Upper lobe of left lung (tissue), 6 donors: Measurements from ENCODE around the gene CUEDC2. TPM values are rescaled to one million over a fixed set of nuclear protein-coding genes. Genes with fewer than 3 reads are reported as not detected.

Experiments
- ATAC-seq, 2 donors: fragments of 200-7000 bp; cut with Tn5 transposase; one replicate each; pipeline ENCODE4 v1.9.1; 2022; ENCODE audit warnings: mild to moderate bottlenecking in 2 of 2, moderate library complexity in 2 of 2; ENCODE audit not compliant: low FRiP score in 2 of 2
- DNase-seq, 2 donors: peaks; one replicate each; pipeline ENCODE4 v3.0.0-alpha.2; 2019 to 2020
- H3K27ac ChIP-seq, 4 donors: fragments of 200-600 bp; sonication (generic); one replicate each; pipeline ENCODE4 v1.5.1; 2016 to 2019
- H3K27me3 ChIP-seq, 4 donors: fragments of 200-600 bp; sonication (generic); one replicate each; pipeline ENCODE4 v1.5.1; 2017 to 2019
- H3K36me3 ChIP-seq, 4 donors: fragments of 200-600 bp; sonication (generic); one replicate each; pipeline ENCODE4 v1.5.1; 2016 to 2019
- H3K4me1 ChIP-seq, 4 donors: fragments of 200-600 bp; sonication (generic); one replicate each; pipeline ENCODE4 v1.5.1; 2018 to 2019
- H3K4me3 ChIP-seq, 4 donors: fragments of 200-600 bp; sonication (generic); one replicate each; pipeline ENCODE4 v1.5.1; 2017 to 2019; ENCODE audit warnings: mild to moderate bottlenecking in 2 of 4, moderate library complexity in 1 of 4
- H3K9me3 ChIP-seq, 4 donors: fragments of 200-600 bp; sonication (generic); one replicate each; pipeline ENCODE4 v1.5.1; 2018 to 2019
- CTCF ChIP-seq, 6 experiments: fragments of 450-650 bp in 4 of 6; fragments of 200-600 bp in 2 of 6; sonication (generic) in 2 of 6; IDR thresholded peaks; one replicate each; pipeline ENCODE4 v1.5.1; 2016 to 2019; ENCODE audit warnings: antibody characterized with exemption in 6 of 6
- EP300 ChIP-seq, 4 donors: sonication (generic); formaldehyde crosslinking; IDR thresholded peaks; one replicate each; pipeline ENCODE4 v1.5.1; 2017; ENCODE audit warnings: antibody characterized with exemption in 4 of 4, control low read depth in 2 of 4
- POLR2A ChIP-seq, 4 donors: fragments of 450-650 bp; IDR thresholded peaks; one replicate each; pipeline ENCODE4 v1.5.1; 2016 to 2017; ENCODE audit warnings: antibody characterized with exemption in 4 of 4, mild to moderate bottlenecking in 2 of 4
- POLR2AphosphoS5 ChIP-seq, 2 donors: sonication (generic); formaldehyde crosslinking; IDR thresholded peaks; one replicate each; pipeline ENCODE4 v1.5.1; 2017; ENCODE audit warnings: antibody characterized with exemption in 2 of 2
- whole genome bisulfite sequencing, 2 donors: methylation state at CpG; one replicate each; pipeline ENCODE4 v1.1.5; 2017 to 2018; 5-methylcytosine and 5-hydroxymethylcytosine counted together
- total RNA-seq, 6 donors: library from RNA; depleted of rRNA in 4 of 6; stranded (reverse); fragments of >200 nt in 4 of 6; gene quantifications; one replicate each; pipeline versions ENCODE4 v1.1.0 to v1.2.1, GENCODE V29; 2016 to 2021
- donor health status: DM: no; HTN: no; CAD: no; lungs with moderate emphysema.
- donor health status: DM: no; HTN: yes; CAD: no; lungs with severe emphysema.

Gene CUEDC2
- total RNA-seq, 6 donors from 2014 or later, result 33.1 to 67.1 (median 46.5) TPM

GRCh38 chr10:102431452-102432124 lies 786 bp downstream of the CUEDC2 start:
- DNase-seq (no peak), ATAC-seq (no peak)
- peak overlapping the region; percentile 74 to 94 (median 86) for H3K4me3 ChIP-seq
- H3K27ac ChIP-seq, result peak overlapping the region; percentile 68 to 94 (median 88)
- 22 to 24% methylated on average over 3 to 4 of the region's 4 CpGs for WGBS, 2 donors
- TF ChIP-seq POLR2AphosphoS5 (IDR thresholded peaks at IDR 0.05) (no peak), POLR2A (IDR thresholded peaks at IDR 0.05) (no peak), EP300 (IDR thresholded peaks at IDR 0.05) (no peak), CTCF (IDR thresholded peaks at IDR 0.05) (no peak)
- no peaks in the 10 kb centered on the region for H3K9me3 ChIP-seq
- peaks cover 22 to 43% (median 41%) of the 10 kb centered on the region in 4 donors for H3K4me1 ChIP-seq
- no peaks in the 10 kb centered on the region for H3K36me3 ChIP-seq
- no peaks in the 10 kb centered on the region for H3K27me3 ChIP-seq

GRCh38 chr10:102429468-102429867 lies 2.9 kb downstream of the CUEDC2 start:
- no peak for DNase-seq
- Histone ChIP-seq H3K4me1 (peaks cover 13 to 25% (median 23%) of the 10 kb centered on the region in 4 donors), H3K9me3 (no peaks in the 10 kb centered on the region), H3K4me3 (no peak overlapping the region), H3K27ac (no peak overlapping the region), H3K36me3 (peaks cover 0 to 8% (median 5%) of the 10 kb centered on the region in 4 donors), H3K27me3 (no peaks in the 10 kb centered on the region)
- no peak for TF ChIP-seq POLR2AphosphoS5 (IDR thresholded peaks at IDR 0.05)
- 83 to 90% methylated on average over 6 to 8 of the region's 8 CpGs for WGBS, 2 donors
- no peak for ATAC-seq

GRCh38 chr10:102426803-102427287 lies 5.5 kb downstream of the CUEDC2 start:
- TF ChIP-seq POLR2AphosphoS5 (IDR thresholded peaks at IDR 0.05), result no peak
- no peak for TF ChIP-seq CTCF (IDR thresholded peaks at IDR 0.05)
- H3K4me3 ChIP-seq, result no peak overlapping the region
- peaks cover 0 to 22% (median 20%) of the 10 kb centered on the region in 4 donors for H3K36me3 ChIP-seq
- WGBS, 2 donors, result 89 to 92% methylated on average over 7 of the region's 7 CpGs
- DNase-seq (no peak), ATAC-seq (no peak)
- no peaks in the 10 kb centered on the region for H3K9me3 ChIP-seq
- H3K27me3 ChIP-seq, result no peaks in the 10 kb centered on the region
- no peak overlapping the region for H3K27ac ChIP-seq
- H3K4me1 ChIP-seq, result peaks cover 16 to 34% (median 22%) of the 10 kb centered on the region in 4 donors

GRCh38 chr10:102425444-102425843 lies 6.9 kb downstream of the CUEDC2 start:
- ATAC-seq (no peak), DNase-seq (no peak)
- WGBS, 2 donors, result 91 to 93% methylated on average over 1 of the region's 1 CpG
- TF ChIP-seq POLR2AphosphoS5 (IDR thresholded peaks at IDR 0.05), result no peak
- TF ChIP-seq CTCF (IDR thresholded peaks at IDR 0.05), result no peak
- no peak for TF ChIP-seq POLR2A (IDR thresholded peaks at IDR 0.05)
- TF ChIP-seq EP300 (IDR thresholded peaks at IDR 0.05), result no peak
- Histone ChIP-seq H3K9me3 (peaks cover 0 to 3% (median 0%) of the 10 kb centered on the region in 4 donors), H3K27me3 (no peaks in the 10 kb centered on the region), H3K4me3 (no peak overlapping the region), H3K27ac (no peak overlapping the region), H3K4me1 (peaks cover 10 to 30% (median 16%) of the 10 kb centered on the region in 4 donors), H3K36me3 (peaks cover 0 to 22% (median 20%) of the 10 kb centered on the region in 4 donors)

GRCh38 chr10:102424916-102425315 lies 7.5 kb downstream of the CUEDC2 start:
- ATAC-seq (no peak), DNase-seq (peak in 1 of 2 donors; percentile 26)
- no peak overlapping the region for H3K27ac ChIP-seq
- peaks cover 0 to 22% (median 20%) of the 10 kb centered on the region in 4 donors for H3K36me3 ChIP-seq
- H3K9me3 ChIP-seq, result peaks cover 0 to 3% (median 0%) of the 10 kb centered on the region in 4 donors
- H3K4me3 ChIP-seq, result no peak overlapping the region
- TF ChIP-seq EP300 (IDR thresholded peaks at IDR 0.05) (no peak), POLR2AphosphoS5 (IDR thresholded peaks at IDR 0.05) (no peak), CTCF (IDR thresholded peaks at IDR 0.05) (no peak), POLR2A (IDR thresholded peaks at IDR 0.05) (no peak)
- H3K27me3 ChIP-seq, result no peaks in the 10 kb centered on the region
- peaks cover 15 to 35% (median 21%) of the 10 kb centered on the region in 4 donors for H3K4me1 ChIP-seq
- 81% methylated on average over 5 of the region's 6 CpGs; no CpG with 5 or more reads in 1 of the 2 donors for WGBS, 2 donors
